Liver (tissue), 3 donors: Measurements from ENCODE around the gene COL4A3.

Experiments used
- EGR1 ChIP-seq, 2 donors: IDR thresholded peaks; 2 replicates each; pipeline ENCODE4 v1.6.1; 2016 to 2018; ENCODE audit warnings: antibody characterized with exemption in 2 of 2, low read depth in 2 of 2
- FOXA1 ChIP-seq: IDR thresholded peaks from 2 replicates; pipeline ENCODE4 v1.6.1; 2016; ENCODE audit warnings: antibody characterized with exemption
- GABPA ChIP-seq, 2 donors: IDR thresholded peaks in 1 of 2; conservative IDR thresholded peaks in 1 of 2; 2 replicates each; pipeline ENCODE4 v1.6.1; 2016; ENCODE audit warnings: antibody characterized with exemption in 2 of 2, mild to moderate bottlenecking in 1 of 2, moderate library complexity in 1 of 2
- JUND ChIP-seq, 2 donors: IDR thresholded peaks; 2 replicates each; pipeline ENCODE4 v1.6.1; 2016; ENCODE audit warnings: antibody characterized with exemption in 2 of 2
- RAD21 ChIP-seq, 2 donors: IDR thresholded peaks; 2 replicates each; pipeline ENCODE4 v1.6.1; 2016; ENCODE audit warnings: antibody characterized with exemption in 2 of 2, mild to moderate bottlenecking in 2 of 2
- RXRA ChIP-seq, 2 donors: IDR thresholded peaks; 2 replicates each; pipeline ENCODE4 v1.6.1; 2017 to 2018; ENCODE audit warnings: antibody characterized with exemption in 2 of 2, mild to moderate bottlenecking in 1 of 2
- SP1 ChIP-seq: IDR thresholded peaks from 2 replicates; pipeline ENCODE4 v1.6.1; 2018; ENCODE audit warnings: antibody characterized with exemption, mild to moderate bottlenecking
- TAF1 ChIP-seq: conservative IDR thresholded peaks from 2 replicates; pipeline ENCODE4 v1.6.1; 2016; ENCODE audit warnings: antibody characterized with exemption, mild to moderate bottlenecking
- YY1 ChIP-seq: IDR thresholded peaks from 2 replicates; pipeline ENCODE4 v1.6.1; 2016; ENCODE audit warnings: antibody characterized with exemption, mild to moderate bottlenecking
- TF ChIP-seq, protein P1 (sequence below): fragments of 150-350 bp; IDR thresholded peaks from 2 replicates; pipeline ENCODE4 v1.5.1; 2017; ENCODE audit warnings: improper control_type of control experiment, low read depth, low read length; ENCODE audit not compliant: missing input control
- TF ChIP-seq, protein P2 (sequence below): IDR thresholded peaks from 2 replicates; pipeline ENCODE4 v1.6.1; 2016; ENCODE audit warnings: antibody characterized with exemption
- TF ChIP-seq, protein P3 (sequence below): IDR thresholded peaks from 2 replicates; pipeline ENCODE4 v1.6.1; 2016; ENCODE audit warnings: antibody characterized with exemption, mild to moderate bottlenecking
- TF ChIP-seq, protein P4 (sequence below): IDR thresholded peaks from 2 replicates; pipeline ENCODE4 v1.6.1; 2016; ENCODE audit warnings: antibody characterized with exemption
- TF ChIP-seq, protein P5 (sequence below): IDR thresholded peaks from 2 replicates; pipeline ENCODE4 v1.6.1; 2016; ENCODE audit warnings: antibody characterized with exemption
- donor health status: healthy.
- donor health status: healthy.

DNA sequence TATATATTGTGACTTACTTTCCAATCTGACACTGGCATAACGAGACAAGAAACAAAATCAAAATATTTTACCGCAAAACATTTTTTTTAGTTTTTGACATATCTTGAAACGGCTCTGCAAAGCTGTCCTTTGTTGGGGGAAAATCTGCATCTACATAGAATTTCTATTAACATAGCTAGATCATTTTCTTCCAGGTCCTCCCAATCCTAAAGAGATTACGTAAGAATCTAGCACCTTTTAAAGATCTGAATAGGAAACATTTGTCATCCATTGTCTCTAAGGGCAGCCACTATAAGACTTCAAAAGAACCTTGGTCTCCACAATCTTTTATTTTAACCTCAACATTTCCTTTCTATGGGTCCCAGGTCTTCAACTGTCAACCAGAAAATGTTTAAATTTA lies 159.4 kb downstream of the COL4A3 start:
- TF ChIP-seq, protein P1, sequence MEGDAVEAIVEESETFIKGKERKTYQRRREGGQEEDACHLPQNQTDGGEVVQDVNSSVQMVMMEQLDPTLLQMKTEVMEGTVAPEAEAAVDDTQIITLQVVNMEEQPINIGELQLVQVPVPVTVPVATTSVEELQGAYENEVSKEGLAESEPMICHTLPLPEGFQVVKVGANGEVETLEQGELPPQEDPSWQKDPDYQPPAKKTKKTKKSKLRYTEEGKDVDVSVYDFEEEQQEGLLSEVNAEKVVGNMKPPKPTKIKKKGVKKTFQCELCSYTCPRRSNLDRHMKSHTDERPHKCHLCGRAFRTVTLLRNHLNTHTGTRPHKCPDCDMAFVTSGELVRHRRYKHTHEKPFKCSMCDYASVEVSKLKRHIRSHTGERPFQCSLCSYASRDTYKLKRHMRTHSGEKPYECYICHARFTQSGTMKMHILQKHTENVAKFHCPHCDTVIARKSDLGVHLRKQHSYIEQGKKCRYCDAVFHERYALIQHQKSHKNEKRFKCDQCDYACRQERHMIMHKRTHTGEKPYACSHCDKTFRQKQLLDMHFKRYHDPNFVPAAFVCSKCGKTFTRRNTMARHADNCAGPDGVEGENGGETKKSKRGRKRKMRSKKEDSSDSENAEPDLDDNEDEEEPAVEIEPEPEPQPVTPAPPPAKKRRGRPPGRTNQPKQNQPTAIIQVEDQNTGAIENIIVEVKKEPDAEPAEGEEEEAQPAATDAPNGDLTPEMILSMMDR = no peak
- TF ChIP-seq GABPA (IDR thresholded peaks at IDR 0.05 in 1 of 2, conservative IDR thresholded peaks at IDR 0.05 in 1 of 2) (no peak), FOXA1 (no peak), RAD21 (IDR thresholded peaks at IDR 0.05) (no peak), YY1 (no peak), TAF1 (no peak), RXRA (IDR thresholded peaks at IDR 0.05) (no peak), SP1 (no peak), JUND (IDR thresholded peaks at IDR 0.05) (no peak), EGR1 (IDR thresholded peaks at IDR 0.05; ENCODE audit: low read depth in 2 of 2) (no peak)
- TF ChIP-seq, protein P2, sequence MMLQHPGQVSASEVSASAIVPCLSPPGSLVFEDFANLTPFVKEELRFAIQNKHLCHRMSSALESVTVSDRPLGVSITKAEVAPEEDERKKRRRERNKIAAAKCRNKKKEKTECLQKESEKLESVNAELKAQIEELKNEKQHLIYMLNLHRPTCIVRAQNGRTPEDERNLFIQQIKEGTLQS = no peak
- TF ChIP-seq, protein P3, sequence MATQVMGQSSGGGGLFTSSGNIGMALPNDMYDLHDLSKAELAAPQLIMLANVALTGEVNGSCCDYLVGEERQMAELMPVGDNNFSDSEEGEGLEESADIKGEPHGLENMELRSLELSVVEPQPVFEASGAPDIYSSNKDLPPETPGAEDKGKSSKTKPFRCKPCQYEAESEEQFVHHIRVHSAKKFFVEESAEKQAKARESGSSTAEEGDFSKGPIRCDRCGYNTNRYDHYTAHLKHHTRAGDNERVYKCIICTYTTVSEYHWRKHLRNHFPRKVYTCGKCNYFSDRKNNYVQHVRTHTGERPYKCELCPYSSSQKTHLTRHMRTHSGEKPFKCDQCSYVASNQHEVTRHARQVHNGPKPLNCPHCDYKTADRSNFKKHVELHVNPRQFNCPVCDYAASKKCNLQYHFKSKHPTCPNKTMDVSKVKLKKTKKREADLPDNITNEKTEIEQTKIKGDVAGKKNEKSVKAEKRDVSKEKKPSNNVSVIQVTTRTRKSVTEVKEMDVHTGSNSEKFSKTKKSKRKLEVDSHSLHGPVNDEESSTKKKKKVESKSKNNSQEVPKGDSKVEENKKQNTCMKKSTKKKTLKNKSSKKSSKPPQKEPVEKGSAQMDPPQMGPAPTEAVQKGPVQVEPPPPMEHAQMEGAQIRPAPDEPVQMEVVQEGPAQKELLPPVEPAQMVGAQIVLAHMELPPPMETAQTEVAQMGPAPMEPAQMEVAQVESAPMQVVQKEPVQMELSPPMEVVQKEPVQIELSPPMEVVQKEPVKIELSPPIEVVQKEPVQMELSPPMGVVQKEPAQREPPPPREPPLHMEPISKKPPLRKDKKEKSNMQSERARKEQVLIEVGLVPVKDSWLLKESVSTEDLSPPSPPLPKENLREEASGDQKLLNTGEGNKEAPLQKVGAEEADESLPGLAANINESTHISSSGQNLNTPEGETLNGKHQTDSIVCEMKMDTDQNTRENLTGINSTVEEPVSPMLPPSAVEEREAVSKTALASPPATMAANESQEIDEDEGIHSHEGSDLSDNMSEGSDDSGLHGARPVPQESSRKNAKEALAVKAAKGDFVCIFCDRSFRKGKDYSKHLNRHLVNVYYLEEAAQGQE = no peak
- TF ChIP-seq, protein P4, sequence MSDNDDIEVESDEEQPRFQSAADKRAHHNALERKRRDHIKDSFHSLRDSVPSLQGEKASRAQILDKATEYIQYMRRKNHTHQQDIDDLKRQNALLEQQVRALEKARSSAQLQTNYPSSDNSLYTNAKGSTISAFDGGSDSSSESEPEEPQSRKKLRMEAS = no peak
- TF ChIP-seq, protein P5, sequence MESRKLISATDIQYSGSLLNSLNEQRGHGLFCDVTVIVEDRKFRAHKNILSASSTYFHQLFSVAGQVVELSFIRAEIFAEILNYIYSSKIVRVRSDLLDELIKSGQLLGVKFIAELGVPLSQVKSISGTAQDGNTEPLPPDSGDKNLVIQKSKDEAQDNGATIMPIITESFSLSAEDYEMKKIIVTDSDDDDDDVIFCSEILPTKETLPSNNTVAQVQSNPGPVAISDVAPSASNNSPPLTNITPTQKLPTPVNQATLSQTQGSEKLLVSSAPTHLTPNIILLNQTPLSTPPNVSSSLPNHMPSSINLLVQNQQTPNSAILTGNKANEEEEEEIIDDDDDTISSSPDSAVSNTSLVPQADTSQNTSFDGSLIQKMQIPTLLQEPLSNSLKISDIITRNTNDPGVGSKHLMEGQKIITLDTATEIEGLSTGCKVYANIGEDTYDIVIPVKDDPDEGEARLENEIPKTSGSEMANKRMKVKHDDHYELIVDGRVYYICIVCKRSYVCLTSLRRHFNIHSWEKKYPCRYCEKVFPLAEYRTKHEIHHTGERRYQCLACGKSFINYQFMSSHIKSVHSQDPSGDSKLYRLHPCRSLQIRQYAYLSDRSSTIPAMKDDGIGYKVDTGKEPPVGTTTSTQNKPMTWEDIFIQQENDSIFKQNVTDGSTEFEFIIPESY = no peak
